H1 (cell line): ENCODE results near the gene OR6F1. TPM values are rescaled to one million over a fixed set of nuclear protein-coding genes. Genes with fewer than 3 reads are reported as not detected.

Experiments
- CTCF ChIA-PET: fragments of 300-600 bp; sonication (Branson Sonifier 250); formaldehyde crosslinking; loops from one replicate; lab custom pipeline; 2021; ENCODE audit not compliant: partially characterized antibody; lab: Charles Lee
- POLR2A ChIA-PET: fragments of 300-600 bp; sonication (Branson Sonifier 250); formaldehyde crosslinking; loops from one replicate; lab custom pipeline; 2021; ENCODE audit warnings: inconsistent platforms; ENCODE audit not compliant: partially characterized antibody; lab: Charles Lee
- DNase-seq, 2 experiments: peaks; one replicate each; pipeline versions ENCODE4 v3.0.0 to v3.0.0-alpha.2; 2010 to 2022; ENCODE audit warnings: low spot score in 2 of 2, low read depth in 1 of 2, mixed read lengths in 1 of 2
- FAIRE-seq: peaks from 2 replicates; lab custom pipeline; 2011; peaks lifted over from hg19 to GRCh38; lab: Jason Lieb, UNC
- H2AFZ ChIP-seq: 2 replicates; pipeline ENCODE4 v1.8.1; 2012; ENCODE audit warnings: low read length, inconsistent platforms
- H2AK5ac ChIP-seq: 2 replicates; pipeline ENCODE4 v1.6.1; 2013; ENCODE audit warnings: low read depth, low read length
- H2BK120ac ChIP-seq: replicated peaks from 2 replicates; pipeline ENCODE3; 2013; ENCODE audit warnings: low read depth, low read length, inconsistent platforms
- H2BK12ac ChIP-seq: 2 replicates; pipeline ENCODE4 v1.6.1; 2013; ENCODE audit warnings: low read depth, low read length
- H2BK15ac ChIP-seq: 2 replicates; pipeline ENCODE4 v1.6.1; 2013; ENCODE audit warnings: low read length
- H2BK20ac ChIP-seq: 2 replicates; pipeline ENCODE4 v1.6.1; 2013; ENCODE audit warnings: low read length
- H2BK5ac ChIP-seq: 2 replicates; pipeline ENCODE4 v1.6.1; 2013; ENCODE audit warnings: low read depth, low read length
- H3K14ac ChIP-seq: 2 replicates; pipeline ENCODE4 v1.6.1; 2013; ENCODE audit warnings: inconsistent platforms; ENCODE audit not compliant: insufficient read length
- H3K18ac ChIP-seq: 2 replicates; pipeline ENCODE4 v1.6.1; 2013; ENCODE audit warnings: low read length; ENCODE audit errors: extremely low read depth
- H3K23ac ChIP-seq: 2 replicates; pipeline ENCODE4 v1.6.1; 2013; ENCODE audit warnings: inconsistent platforms; ENCODE audit not compliant: insufficient read length
- H3K23me2 ChIP-seq: 2 replicates; pipeline ENCODE4 v1.6.1; 2013; ENCODE audit warnings: low read depth, low read length
- H3K27ac ChIP-seq: 2 replicates; pipeline ENCODE4 v1.6.1; 2011; ENCODE audit warnings: low read depth, low read length, inconsistent platforms
- H3K27me3 ChIP-seq, 4 experiments: replicated peaks in 1 of 4; 1 replicate in 1 of 4; 2 replicates in 3 of 4; pipeline versions ENCODE4 v1.6.1 to v1.8.1; 2011 to 2013; ENCODE audit warnings: low read length in 3 of 4, mild to moderate bottlenecking in 3 of 4, inconsistent platforms in 2 of 4, mixed read lengths in 2 of 4, moderate library complexity in 1 of 4; ENCODE audit not compliant: control insufficient read depth in 3 of 4, insufficient read depth in 3 of 4; ENCODE audit errors: extremely low read depth in 1 of 4
- H3K36me3 ChIP-seq, 4 experiments: 2 replicates each; pipeline versions ENCODE4 v1.6.1 to v1.8.1; 2011 to 2013; ENCODE audit warnings: mild to moderate bottlenecking in 4 of 4, low read length in 3 of 4, moderate library complexity in 2 of 4, control low read depth in 1 of 4, inconsistent platforms in 1 of 4; ENCODE audit not compliant: insufficient read depth in 4 of 4, control insufficient read depth in 2 of 4
- H3K4ac ChIP-seq: replicated peaks from 2 replicates; pipeline ENCODE3; 2013; ENCODE audit warnings: low read length, low read depth, mixed read lengths, inconsistent platforms; ENCODE audit not compliant: insufficient read length
- H3K4me1 ChIP-seq, 4 experiments: replicated peaks in 1 of 4; 1 replicate in 1 of 4; 2 replicates in 3 of 4; pipeline versions ENCODE4 v1.6.1 to v1.8.1; 2011 to 2013; ENCODE audit warnings: low read length in 3 of 4, inconsistent platforms in 2 of 4, mixed read lengths in 1 of 4; ENCODE audit not compliant: insufficient read depth in 4 of 4, control insufficient read depth in 3 of 4
- H3K4me2 ChIP-seq, 2 experiments: 2 replicates each; pipeline versions ENCODE4 v1.6.1 to v1.8.1; 2011 to 2013; ENCODE audit warnings: low read depth in 2 of 2, low read length in 2 of 2, control low read depth in 1 of 2, inconsistent platforms in 1 of 2, mild to moderate bottlenecking in 1 of 2; ENCODE audit not compliant: insufficient read depth in 1 of 2
- H3K4me3 ChIP-seq, 4 experiments: fragments of 200-600, 300-600 bp in 1 of 4; sonication (generic), shearing (Covaris generic), sonication (Bioruptor Twin) in 1 of 4; 2 replicates each; pipeline versions ENCODE4 v1.5.1 to v1.8.1; 2011 to 2016; ENCODE audit warnings: low read length in 4 of 4, low read depth in 3 of 4, control low read depth in 2 of 4, inconsistent platforms in 2 of 4, mild to moderate bottlenecking in 2 of 4, mixed read lengths in 1 of 4, moderate library complexity in 1 of 4; ENCODE audit not compliant: insufficient read depth in 2 of 4; ENCODE audit errors: extremely low read depth in 1 of 4
- H3K56ac ChIP-seq: replicated peaks from 2 replicates; pipeline ENCODE3; 2013; ENCODE audit warnings: low read depth, mild to moderate bottlenecking, mixed read lengths, low read length, inconsistent platforms; ENCODE audit not compliant: insufficient read length
- H3K79me1 ChIP-seq: 2 replicates; pipeline ENCODE4 v1.6.1; 2013; ENCODE audit warnings: low read depth, low read length, control low read depth
- H3K79me2 ChIP-seq, 2 experiments: 2 replicates each; pipeline versions ENCODE4 v1.6.1 to v1.8.1; 2012 to 2013; ENCODE audit warnings: low read length in 2 of 2, mild to moderate bottlenecking in 2 of 2, inconsistent platforms in 1 of 2; ENCODE audit not compliant: insufficient read depth in 2 of 2, control insufficient read depth in 1 of 2
- H3K9ac ChIP-seq, 4 experiments: replicated peaks in 1 of 4; 1 replicate in 1 of 4; 2 replicates in 3 of 4; pipeline versions ENCODE4 v1.6.1 to v1.8.1; 2011 to 2013; ENCODE audit warnings: low read depth in 3 of 4, low read length in 3 of 4, control low read depth in 2 of 4, mild to moderate bottlenecking in 2 of 4, moderate library complexity in 2 of 4, inconsistent platforms in 1 of 4; ENCODE audit errors: extremely low read depth in 1 of 4
- H3K9me3 ChIP-seq, 2 experiments: 2 replicates each; pipeline versions ENCODE4 v1.6.1 to v1.8.1; 2012 to 2013; ENCODE audit warnings: mild to moderate bottlenecking in 2 of 2, moderate library complexity in 2 of 2, control low read depth in 1 of 2, inconsistent platforms in 1 of 2, low read depth in 1 of 2, low read length in 1 of 2, mixed read lengths in 1 of 2; ENCODE audit not compliant: insufficient read depth in 2 of 2
- H4K20me1 ChIP-seq, 2 experiments: replicated peaks in 1 of 2; 2 replicates each; pipeline versions ENCODE3 to v1.8.1; 2011 to 2013; ENCODE audit warnings: inconsistent platforms in 2 of 2, low read length in 2 of 2, mild to moderate bottlenecking in 1 of 2; ENCODE audit not compliant: insufficient read depth in 2 of 2, control insufficient read depth in 1 of 2
- H4K5ac ChIP-seq: 2 replicates; pipeline ENCODE4 v1.6.1; 2013; ENCODE audit warnings: low read length, low read depth, mixed read lengths, inconsistent platforms; ENCODE audit not compliant: insufficient read length
- H4K8ac ChIP-seq: 2 replicates; pipeline ENCODE4 v1.8.0; 2013; ENCODE audit warnings: mild to moderate bottlenecking, moderate library complexity, low read length, inconsistent platforms; ENCODE audit not compliant: insufficient read depth; ENCODE audit errors: extremely low read depth
- H4K91ac ChIP-seq: replicated peaks from 2 replicates; pipeline ENCODE3; 2013; ENCODE audit warnings: low read length, mixed read lengths, inconsistent platforms; ENCODE audit not compliant: insufficient read length
- RAD21 ChIP-seq, 2 experiments: IDR thresholded peaks in 1 of 2; conservative IDR thresholded peaks in 1 of 2; 2 replicates each; pipeline ENCODE4 v1.6.1; 2011; ENCODE audit warnings: low read depth in 2 of 2, low read length in 2 of 2, improper control_type of control experiment in 1 of 2, inconsistent platforms in 1 of 2, mild to moderate bottlenecking in 1 of 2, moderate library complexity in 1 of 2
- ZNF274 ChIP-seq: IDR thresholded peaks from 2 replicates; pipeline ENCODE4 v1.7.0; 2012; ENCODE audit warnings: low read length, borderline replicate concordance; ENCODE audit errors: extremely low read depth
- WGBS, 2 experiments: shearing (Covaris generic) in 1 of 2; methylation state at CpG; one replicate each; pipeline versions ENCODE4 v1.1.6 to v1.1.7; 2013 to 2015; ENCODE audit warnings: low lambda C conversion rate in 2 of 2, mixed read lengths in 2 of 2, inconsistent platforms in 1 of 2, low coverage in 1 of 2, missing lambda C conversion rate in 1 of 2; ENCODE audit not compliant: insufficient replicate concordance in 2 of 2, insufficient coverage in 1 of 2, insufficient read length in 1 of 2; ENCODE audit errors: extremely low coverage in 1 of 2, missing lambda C conversion rate in 1 of 2; 5-methylcytosine and 5-hydroxymethylcytosine counted together
- polyA plus RNA-seq, 7 experiments: library from polyadenylated mRNA; depleted of rRNA in 3 of 7; stranded (reverse) in 5 of 7; unstranded in 2 of 7; fragments of >200 nt in 5 of 7; fragments of 200-250 nt in 2 of 7; gene quantifications; 1 replicate in 5 of 7; 2 replicates in 1 of 7; 4 replicates in 1 of 7; pipeline versions ENCODE4 v1.2.1 to v1.2.3, GENCODE V29; 2011 to 2013; ENCODE audit warnings: missing spikeins in 2 of 7, mixed read lengths in 2 of 7
- total RNA-seq: library from RNA; stranded (reverse); fragmentation: NEBNext Ultra II Directional; extraction: Animal tissue kit (Norgen Biotek cat#: 25700); gene quantifications from 2 replicates; pipeline ENCODE4 v1.2.1, GENCODE V29; 2021
- TF ChIP-seq, protein P1 (sequence below), 3 experiments: IDR thresholded peaks; 1 replicate in 2 of 3; 2 replicates in 1 of 3; pipeline versions ENCODE4 v1.5.1 to v1.6.1; 2011; ENCODE audit warnings: low read length in 3 of 3, mild to moderate bottlenecking in 3 of 3, inconsistent platforms in 2 of 3, low read depth in 1 of 3, moderate library complexity in 1 of 3; ENCODE audit not compliant: insufficient read depth in 1 of 3; ENCODE audit errors: control extremely low read depth in 1 of 3

Gene OR6F1
- total and polyA plus RNA-seq, 2 of the 8 experiments (the other 6 are each of a cell fraction or from before 2014, with no cell fraction given) = not detected

DNA sequence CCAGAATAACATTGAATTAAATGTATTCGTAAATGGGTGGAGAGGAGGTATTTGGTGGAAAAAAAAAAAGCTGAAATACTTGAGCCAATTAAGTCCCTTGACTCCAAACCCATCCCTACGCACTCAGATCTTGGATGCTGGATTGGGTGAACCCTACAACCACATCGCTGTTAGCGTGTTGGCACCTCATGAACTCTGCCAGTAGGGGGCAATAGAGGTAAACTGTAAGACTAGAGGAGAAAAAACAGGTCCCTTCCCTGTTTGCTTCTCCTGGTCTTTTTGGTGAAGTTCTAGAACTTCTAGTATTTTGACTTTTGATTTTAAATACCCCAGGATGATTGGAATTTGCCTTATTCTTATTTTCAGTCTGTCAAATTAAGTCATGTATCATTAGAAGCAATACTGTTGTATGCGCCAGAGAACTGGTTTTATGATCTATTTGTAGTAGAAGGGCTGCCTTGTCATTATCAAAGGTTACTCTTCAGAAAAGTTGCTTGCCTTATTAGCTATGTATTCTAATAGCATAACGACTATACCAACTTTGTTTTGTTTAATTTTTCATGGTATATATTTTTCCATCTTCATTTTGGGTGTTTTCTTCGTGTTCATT lies 35.1 kb downstream of the OR6F1 start:
- Histone ChIP-seq H3K79me2 (no peaks in the 10 kb centered on the region), H4K91ac (no peak overlapping the region), H3K18ac (no peak overlapping the region), H3K9ac (no peak overlapping the region), H2BK15ac (no peak overlapping the region), H3K36me3 (no peaks in the 10 kb centered on the region), H3K14ac (no peak overlapping the region), H2AFZ (no peak overlapping the region), H3K9me3 (peaks cover 8 to 12% of the 10 kb centered on the region in 2 experiments; a peak in 2 of 4 replicates), H3K4me2 (no peak overlapping the region), H3K23me2 (no peaks in the 10 kb centered on the region), H3K23ac (no peak overlapping the region), H4K8ac (no peak overlapping the region), H3K27ac (no peak overlapping the region), H3K79me1 (no peaks in the 10 kb centered on the region), H3K4me1 (no peaks in the 10 kb centered on the region), H3K56ac (no peak overlapping the region), H2AK5ac (no peak overlapping the region), H4K5ac (no peak overlapping the region), H2BK120ac (no peak overlapping the region), H3K4ac (no peak overlapping the region), H2BK5ac (no peak overlapping the region), H2BK12ac (no peak overlapping the region), H3K27me3 (no peaks in the 10 kb centered on the region), H2BK20ac (no peak overlapping the region), H3K4me3 (no peak overlapping the region), H4K20me1 (no peaks in the 10 kb centered on the region)
- ChIA-PET POLR2A (no interaction called here), CTCF (interaction anchor here (0.6 to 1.1 kb wide), 4 partner anchors 12 to 237 kb away, joined by 3 to 4 read pairs (median 3); no protein-coding TSS in a partner anchor)
- FAIRE-seq (peak; percentile 13), DNase-seq (peak; percentile 3 to 68)
- TF ChIP-seq RAD21 (IDR thresholded peaks at IDR 0.05 in 1 of 2, conservative IDR thresholded peaks at IDR 0.05 in 1 of 2; ENCODE audit: low read depth in 2 of 2, low read length in 2 of 2) (peak; percentile 70 to 78), ZNF274 (no peak)
- TF ChIP-seq, protein P1, sequence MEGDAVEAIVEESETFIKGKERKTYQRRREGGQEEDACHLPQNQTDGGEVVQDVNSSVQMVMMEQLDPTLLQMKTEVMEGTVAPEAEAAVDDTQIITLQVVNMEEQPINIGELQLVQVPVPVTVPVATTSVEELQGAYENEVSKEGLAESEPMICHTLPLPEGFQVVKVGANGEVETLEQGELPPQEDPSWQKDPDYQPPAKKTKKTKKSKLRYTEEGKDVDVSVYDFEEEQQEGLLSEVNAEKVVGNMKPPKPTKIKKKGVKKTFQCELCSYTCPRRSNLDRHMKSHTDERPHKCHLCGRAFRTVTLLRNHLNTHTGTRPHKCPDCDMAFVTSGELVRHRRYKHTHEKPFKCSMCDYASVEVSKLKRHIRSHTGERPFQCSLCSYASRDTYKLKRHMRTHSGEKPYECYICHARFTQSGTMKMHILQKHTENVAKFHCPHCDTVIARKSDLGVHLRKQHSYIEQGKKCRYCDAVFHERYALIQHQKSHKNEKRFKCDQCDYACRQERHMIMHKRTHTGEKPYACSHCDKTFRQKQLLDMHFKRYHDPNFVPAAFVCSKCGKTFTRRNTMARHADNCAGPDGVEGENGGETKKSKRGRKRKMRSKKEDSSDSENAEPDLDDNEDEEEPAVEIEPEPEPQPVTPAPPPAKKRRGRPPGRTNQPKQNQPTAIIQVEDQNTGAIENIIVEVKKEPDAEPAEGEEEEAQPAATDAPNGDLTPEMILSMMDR (IDR thresholded peaks at IDR 0.05; ENCODE audit: control extremely low read depth in 1 of 3, insufficient read depth in 1 of 3, low read depth in 1 of 3, low read length in 3 of 3) = peak; percentile 64 to 86 (median 72)
- WGBS, 2 experiments = 47% methylated on average over 7 of the region's 7 CpGs; no CpG with 5 or more reads in 1 of the 2 experiments
